GM12878 (cell line): ENCODE data around the gene AFMID. TPM values are rescaled to one million over a fixed set of nuclear protein-coding genes. Genes with fewer than 3 reads are reported as not detected.
A peak's percentile ranks its signal among the peaks of the same experiment; 100 is the strongest.

Experiments used
- ASH2L ChIP-seq: fragments of 300-600, 200-600 bp; sonication (generic); IDR thresholded peaks from 2 replicates; pipeline ENCODE4 v1.6.1; 2017; ENCODE audit warnings: low read depth, mild to moderate bottlenecking, borderline replicate concordance
- ATF2 ChIP-seq: IDR thresholded peaks from 2 replicates; pipeline ENCODE4 v1.6.1; 2012; ENCODE audit warnings: low read length, inconsistent platforms
- BMI1 ChIP-seq: fragments of 450-650 bp; IDR thresholded peaks from 2 replicates; pipeline ENCODE4 v1.6.1; 2016; ENCODE audit warnings: mild to moderate bottlenecking, moderate library complexity, borderline replicate concordance
- CBFB ChIP-seq: IDR thresholded peaks from 2 replicates; pipeline ENCODE4 v1.6.1; 2016; ENCODE audit warnings: antibody characterized with exemption, low read depth
- CEBPZ ChIP-seq: fragments of 150-350 bp; IDR thresholded peaks from 2 replicates; pipeline ENCODE4 v1.6.1; 2016; ENCODE audit warnings: low read depth, low read length
- HDGF ChIP-seq: fragments of 450-650 bp; IDR thresholded peaks from 2 replicates; pipeline ENCODE4 v1.6.1; 2016; ENCODE audit warnings: antibody characterized with exemption
- IKZF1 ChIP-seq: fragments of 450-650 bp; conservative IDR thresholded peaks from 2 replicates; pipeline ENCODE4 v1.6.1; 2017; ENCODE audit warnings: antibody characterized with exemption, mild to moderate bottlenecking
- MAX ChIP-seq: IDR thresholded peaks from 2 replicates; pipeline ENCODE4 v1.6.1; 2012; ENCODE audit warnings: low read depth, low read length, improper control_type of control experiment
- MEF2B ChIP-seq: fragments of 450-650 bp; IDR thresholded peaks from 2 replicates; pipeline ENCODE4 v1.6.1; 2018; ENCODE audit warnings: mild to moderate bottlenecking, moderate library complexity; ENCODE audit not compliant: partially characterized antibody, poor library complexity, severe bottlenecking
- PAX5 ChIP-seq: IDR thresholded peaks from 2 replicates; pipeline ENCODE4 v1.6.1; 2011; ENCODE audit warnings: low read depth, low read length, borderline replicate concordance
- POLR2A ChIP-seq: IDR thresholded peaks from 2 replicates; pipeline ENCODE4 v1.6.1; 2011; ENCODE audit warnings: low read depth, mild to moderate bottlenecking, low read length
- POLR2AphosphoS2 ChIP-seq: IDR thresholded peaks from 2 replicates; pipeline ENCODE4 v1.6.1; 2011; ENCODE audit warnings: low read depth, mild to moderate bottlenecking, low read length, improper control_type of control experiment, moderate library complexity
- RELB ChIP-seq: fragments of 450-650 bp; IDR thresholded peaks from 2 replicates; pipeline ENCODE4 v1.6.1; 2017; ENCODE audit warnings: low read depth, mild to moderate bottlenecking, moderate library complexity
- RUNX3 ChIP-seq: IDR thresholded peaks from 2 replicates; pipeline ENCODE4 v1.6.1; 2012; ENCODE audit warnings: low read length, inconsistent platforms
- SMARCA5 ChIP-seq: fragments of 450-650 bp; IDR thresholded peaks from 2 replicates; pipeline ENCODE4 v1.6.1; 2017; ENCODE audit warnings: mild to moderate bottlenecking
- ZNF24 ChIP-seq: fragments of 450-650 bp; IDR thresholded peaks from 2 replicates; pipeline ENCODE4 v1.6.1; 2017; ENCODE audit warnings: antibody characterized with exemption, mild to moderate bottlenecking
- polyA plus RNA-seq, 11 experiments: library from polyadenylated mRNA; depleted of rRNA in 4 of 11; unstranded in 6 of 11; stranded (reverse) in 5 of 11; fragments of >200 nt; fragmentation: Nextera tagmentation in 4 of 11; fragmentation: Illumina TruSeq in 1 of 11; extraction: Ambion mirVana in 4 of 11; extraction: Trizol in 1 of 11; gene quantifications; 1 replicate in 1 of 11; 2 replicates in 10 of 11; pipeline versions ENCODE4 v1.2.1 to v1.2.3, GENCODE V29; 2011 to 2016; ENCODE audit warnings: inconsistent platforms in 2 of 11, missing spikeins in 2 of 11, low read depth in 1 of 11
- total RNA-seq, 4 experiments: library from RNA; depleted of rRNA in 3 of 4; stranded (reverse); fragments of >200 nt in 3 of 4; fragmentation: Illumina TruSeq in 1 of 4; extraction: Trizol in 1 of 4; gene quantifications; 2 replicates each; pipeline versions ENCODE4 v1.2.1 to v1.2.3, GENCODE V29; 2013 to 2021

Gene AFMID
- total and polyA plus RNA-seq, 10 of the 15 experiments (the other 5 are each of a cell fraction or from before 2014, with no cell fraction given) = 36.1 to 98.8 (median 51.6) TPM

GRCh38 chr17:78174346-78174869 is 12.8 kb upstream of the AFMID start (continued):
- TF ChIP-seq CEBPZ = no peak
- peak; percentile 59 for TF ChIP-seq RUNX3
- TF ChIP-seq BMI1 = peak; percentile 30; the same call in 1 of the 2 replicates
- peak; percentile 40; the same call in 1 of the 2 replicates for TF ChIP-seq ATF2
- 0 out of 2 replicates have a peak, but pooled peaks have one; percentile 21 for TF ChIP-seq SMARCA5
- TF ChIP-seq MEF2B = peak; percentile 10
- peak; percentile 95 for TF ChIP-seq POLR2AphosphoS2
- peak; percentile 22; the same call in 1 of the 2 replicates for TF ChIP-seq PAX5
- peak; percentile 52 for TF ChIP-seq RELB
- TF ChIP-seq CBFB = 0 out of 2 replicates have a peak, but pooled peaks have one; percentile 31
- TF ChIP-seq HDGF = 0 out of 2 replicates have a peak, but pooled peaks have one; percentile 64
- no peak for TF ChIP-seq MAX
- TF ChIP-seq POLR2A = peak; percentile 86
- TF ChIP-seq ZNF24 = no peak
- TF ChIP-seq IKZF1 = peak; percentile 86
- no peak for TF ChIP-seq ASH2L
